ENCODE measurements around the gene FOXD1.
"Not testable (repeated sequence)": the region's sequence is repeated elsewhere in the genome, so short reads cannot be mapped to it uniquely, and the experiment has no call there.

FOXD1 gene

GRCh38 chr5:73415171-73415570, 33.4 kb downstream of the FOXD1 start:
- DNase-seq: no peak

GRCh38 chr5:73412597-73412988, 36.0 kb downstream of the FOXD1 start:
- no peak for DNase-seq

GRCh38 chr5:73411936-73412596, 36.5 kb downstream of the FOXD1 start:
- DNase-seq: no peak

GRCh38 chr5:73409927-73410326, 38.6 kb downstream of the FOXD1 start:
- not testable (repeated sequence) for DNase-seq

- DNase-seq: no peak
These were observed 42.9 kb downstream of the FOXD1 start for GRCh38 chr5:73405691-73406090.

- no peak for DNase-seq
These were observed 48.8 kb downstream of the FOXD1 start for GRCh38 chr5:73399775-73400174.

Measured in NCI-H1048 (cell line).